Muscle of leg (tissue), 11 donors: ENCODE data around the gene CMIP. TPM values are rescaled to one million over a fixed set of nuclear protein-coding genes. Genes with fewer than 3 reads are reported as not detected.
A peak's percentile ranks its signal among the peaks of the same experiment; 100 is the strongest.

Source experiments
- DNase-seq: peaks from one replicate; pipeline ENCODE4 v3.0.0; 2013
- H3K27ac ChIP-seq: one replicate; pipeline ENCODE4 v1.5.1; 2013; ENCODE audit warnings: mild to moderate bottlenecking, low read length, control low read depth
- H3K27me3 ChIP-seq: one replicate; pipeline ENCODE4 v1.6.1; 2013; ENCODE audit warnings: low read length; ENCODE audit not compliant: control insufficient read depth, insufficient read depth
- H3K36me3 ChIP-seq: one replicate; pipeline ENCODE4 v1.6.1; 2013; ENCODE audit warnings: low read length; ENCODE audit not compliant: control insufficient read depth, insufficient read depth
- H3K4me1 ChIP-seq: one replicate; pipeline ENCODE4 v1.6.1; 2013; ENCODE audit warnings: low read length; ENCODE audit not compliant: control insufficient read depth, insufficient read depth
- H3K4me3 ChIP-seq: one replicate; pipeline ENCODE4 v1.5.1; 2013; ENCODE audit warnings: low read length, control low read depth
- H3K9me3 ChIP-seq: replicated peaks from 2 replicates; pipeline ENCODE4 v1.6.1; 2013; ENCODE audit warnings: low read depth, low read length; ENCODE audit not compliant: control insufficient read depth
- WGBS: methylation state at CpG from one replicate; pipeline ENCODE4 v1.1.5; 2013; ENCODE audit warnings: missing lambda C conversion rate; ENCODE audit not compliant: insufficient coverage; 5-methylcytosine and 5-hydroxymethylcytosine counted together
- polyA plus RNA-seq, 8 donors: library from polyadenylated mRNA; unstranded; fragments of 120-200 nt; gene quantifications; one replicate each; pipeline versions ENCODE4 v1.2.1 to v1.2.3, GENCODE V29; 2013; ENCODE audit warnings: inconsistent platforms in 1 of 8, low replicate concordance in 1 of 8; ENCODE audit not compliant: insufficient read length in 8 of 8, insufficient read depth in 1 of 8
- total RNA-seq: library from RNA; stranded (reverse); fragments of 120-200 nt; gene quantifications from one replicate; pipeline ENCODE4 v1.2.4, GENCODE V29; 2013

The CMIP gene
- total and polyA plus RNA-seq, 9 donors: 5.5 to 24.3 (median 18.8) TPM

DNA sequence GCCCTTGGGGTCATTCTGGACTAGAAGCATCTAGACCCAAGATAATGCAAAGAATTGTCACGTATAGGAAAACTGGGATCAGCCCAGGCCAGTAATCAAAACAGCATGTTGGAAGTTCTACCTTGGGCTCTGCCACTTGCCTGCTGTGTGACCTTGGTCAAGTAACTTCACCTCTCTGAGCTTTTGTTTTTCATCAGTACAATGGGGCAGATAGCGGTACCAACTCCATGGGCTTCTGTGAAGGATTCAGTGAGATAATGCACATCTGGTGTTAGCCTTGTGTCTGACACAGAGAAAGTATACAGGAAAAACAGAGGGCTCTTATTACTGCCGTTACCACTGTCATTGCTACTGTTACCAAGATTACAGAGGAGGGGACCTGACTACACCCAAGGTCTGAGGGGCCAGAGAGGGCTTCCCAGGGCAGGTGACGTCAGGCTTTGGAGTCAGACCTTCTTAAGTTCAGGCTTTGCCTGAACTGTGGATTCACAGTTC lies 24.6 kb downstream of the CMIP start:
- Histone ChIP-seq H3K27me3 (no peaks in the 10 kb centered on the region), H3K9me3 (no peaks in the 10 kb centered on the region), H3K27ac (no peak overlapping the region), H3K4me3 (no peak overlapping the region), H3K36me3 (peaks cover 6% of the 10 kb centered on the region), H3K4me1 (peaks cover 32% of the 10 kb centered on the region)
- WGBS: 94% methylated on average over 3 of the region's 4 CpGs
- DNase-seq: no peak

DNA sequence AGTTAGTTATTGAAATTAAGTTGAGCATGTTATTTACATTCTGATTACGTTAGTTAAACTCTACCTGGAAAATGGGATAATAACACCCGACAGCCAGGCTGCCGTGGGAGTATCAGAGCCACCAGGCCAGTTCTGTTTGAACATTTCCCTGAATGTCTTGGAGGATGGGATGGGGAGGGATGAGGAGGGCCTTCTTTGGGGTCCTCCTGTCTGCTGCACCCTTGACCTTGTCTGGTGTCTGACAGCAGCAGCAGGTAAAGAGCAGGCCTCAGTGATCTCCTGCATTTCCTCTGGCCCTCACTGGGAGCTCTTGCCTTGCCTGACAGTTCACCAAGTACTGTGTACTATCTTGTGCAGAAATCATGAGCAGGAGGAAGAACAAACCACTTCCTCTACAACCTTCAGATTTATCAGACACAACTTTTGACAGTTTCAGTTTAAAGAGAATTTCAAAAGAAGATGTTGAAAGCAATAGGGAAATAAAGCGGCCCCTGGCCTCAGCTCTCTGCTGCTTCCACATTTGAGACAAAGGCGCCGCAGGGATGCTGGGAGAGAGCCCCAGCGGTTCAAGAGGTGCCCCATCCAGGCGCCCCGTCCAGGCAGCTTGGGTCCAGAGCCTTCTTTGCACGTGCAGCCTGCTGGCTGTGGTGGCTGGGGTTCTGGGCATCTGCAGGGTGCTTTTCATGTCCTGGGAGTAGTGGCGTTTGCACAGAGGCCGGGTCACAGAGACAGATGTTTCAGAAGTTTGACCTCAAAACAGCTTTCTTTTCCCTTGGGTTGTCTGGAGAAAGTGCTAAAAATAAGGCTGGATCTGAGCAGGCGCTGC lies 25.3 kb downstream of the CMIP start:
- peak; percentile 57 for DNase-seq
- Histone ChIP-seq H3K4me3 (no peak overlapping the region), H3K27ac (peak overlapping the region; percentile 29), H3K36me3 (peaks cover 4% of the 10 kb centered on the region), H3K27me3 (no peaks in the 10 kb centered on the region), H3K9me3 (no peaks in the 10 kb centered on the region), H3K4me1 (peaks cover 32% of the 10 kb centered on the region)
- WGBS: 34% methylated on average over 7 of the region's 13 CpGs

- no peak for DNase-seq
- peaks cover 32% of the 10 kb centered on the region for H3K4me1 ChIP-seq
- H3K27ac ChIP-seq: no peak overlapping the region
- H3K9me3 ChIP-seq: no peaks in the 10 kb centered on the region
- H3K27me3 ChIP-seq: no peaks in the 10 kb centered on the region
- H3K36me3 ChIP-seq: peaks cover 4% of the 10 kb centered on the region
- H3K4me3 ChIP-seq: no peak overlapping the region
- 100% methylated on average over 1 of the region's 9 CpGs for WGBS
These were observed 26.4 kb downstream of the CMIP start for GRCh38 chr16:81470796-81471636.

DNA sequence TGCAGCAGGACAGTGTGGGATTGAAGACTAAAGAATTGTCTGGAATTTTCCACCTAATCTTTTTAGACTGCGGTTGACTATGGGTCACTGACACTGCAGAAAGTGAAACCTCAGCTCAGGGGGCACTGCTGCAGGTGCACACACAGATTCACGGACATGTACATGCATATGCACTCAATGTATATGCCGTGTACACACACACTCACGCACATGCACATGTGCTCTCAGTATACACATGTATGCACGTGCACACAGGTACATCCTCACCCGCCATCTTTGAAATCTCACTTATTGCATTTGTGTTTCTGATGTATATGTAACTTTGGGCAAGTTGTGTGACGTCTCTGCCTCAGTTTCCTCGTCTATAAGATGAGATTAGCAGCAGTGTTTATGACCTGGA lies 27.3 kb downstream of the CMIP start:
- no peak overlapping the region for H3K4me3 ChIP-seq

GRCh38 chr16:81472391-81472790 lies 27.8 kb downstream of the CMIP start:
- H3K27ac ChIP-seq: no peak overlapping the region

More for the DNA sequence above, 27.3 kb downstream of the CMIP start:
- Histone ChIP-seq H3K27me3 (no peaks in the 10 kb centered on the region), H3K36me3 (peaks cover 4% of the 10 kb centered on the region), H3K4me1 (peaks cover 32% of the 10 kb centered on the region), H3K9me3 (no peaks in the 10 kb centered on the region), H3K27ac (no peak overlapping the region)
- 100% methylated on average over 4 of the region's 8 CpGs for WGBS
- DNase-seq: no peak

GRCh38 chr16:81473066-81473488 lies 28.5 kb downstream of the CMIP start:
- H3K4me3 ChIP-seq: no peak overlapping the region
- 56% methylated on average over 10 of the region's 14 CpGs for WGBS
- DNase-seq: no peak
- no peaks in the 10 kb centered on the region for H3K9me3 ChIP-seq
- peaks cover 4% of the 10 kb centered on the region for H3K36me3 ChIP-seq
- H3K27me3 ChIP-seq: no peaks in the 10 kb centered on the region
- peaks cover 36% of the 10 kb centered on the region for H3K4me1 ChIP-seq
- H3K27ac ChIP-seq: peak overlapping the region; percentile 29

More at GRCh38 chr16:81472391-81472790, 27.8 kb downstream of the CMIP start:
- no peak for DNase-seq
- H3K9me3 ChIP-seq: no peaks in the 10 kb centered on the region
- H3K4me3 ChIP-seq: no peak overlapping the region
- peaks cover 4% of the 10 kb centered on the region for H3K36me3 ChIP-seq
- no peaks in the 10 kb centered on the region for H3K27me3 ChIP-seq
- 97% methylated on average over 5 of the region's 7 CpGs for WGBS
- H3K4me1 ChIP-seq: peaks cover 32% of the 10 kb centered on the region

- peak; percentile 83 for DNase-seq
- WGBS: 0% methylated on average over 1 of the region's 10 CpGs
- H3K9me3 ChIP-seq: no peaks in the 10 kb centered on the region
- H3K27ac ChIP-seq: peak overlapping the region; percentile 62
- H3K4me3 ChIP-seq: no peak overlapping the region
- peaks cover 4% of the 10 kb centered on the region for H3K36me3 ChIP-seq
- no peaks in the 10 kb centered on the region for H3K27me3 ChIP-seq
- peaks cover 40% of the 10 kb centered on the region for H3K4me1 ChIP-seq
These were observed 28.9 kb downstream of the CMIP start for GRCh38 chr16:81473558-81473957.

DNA sequence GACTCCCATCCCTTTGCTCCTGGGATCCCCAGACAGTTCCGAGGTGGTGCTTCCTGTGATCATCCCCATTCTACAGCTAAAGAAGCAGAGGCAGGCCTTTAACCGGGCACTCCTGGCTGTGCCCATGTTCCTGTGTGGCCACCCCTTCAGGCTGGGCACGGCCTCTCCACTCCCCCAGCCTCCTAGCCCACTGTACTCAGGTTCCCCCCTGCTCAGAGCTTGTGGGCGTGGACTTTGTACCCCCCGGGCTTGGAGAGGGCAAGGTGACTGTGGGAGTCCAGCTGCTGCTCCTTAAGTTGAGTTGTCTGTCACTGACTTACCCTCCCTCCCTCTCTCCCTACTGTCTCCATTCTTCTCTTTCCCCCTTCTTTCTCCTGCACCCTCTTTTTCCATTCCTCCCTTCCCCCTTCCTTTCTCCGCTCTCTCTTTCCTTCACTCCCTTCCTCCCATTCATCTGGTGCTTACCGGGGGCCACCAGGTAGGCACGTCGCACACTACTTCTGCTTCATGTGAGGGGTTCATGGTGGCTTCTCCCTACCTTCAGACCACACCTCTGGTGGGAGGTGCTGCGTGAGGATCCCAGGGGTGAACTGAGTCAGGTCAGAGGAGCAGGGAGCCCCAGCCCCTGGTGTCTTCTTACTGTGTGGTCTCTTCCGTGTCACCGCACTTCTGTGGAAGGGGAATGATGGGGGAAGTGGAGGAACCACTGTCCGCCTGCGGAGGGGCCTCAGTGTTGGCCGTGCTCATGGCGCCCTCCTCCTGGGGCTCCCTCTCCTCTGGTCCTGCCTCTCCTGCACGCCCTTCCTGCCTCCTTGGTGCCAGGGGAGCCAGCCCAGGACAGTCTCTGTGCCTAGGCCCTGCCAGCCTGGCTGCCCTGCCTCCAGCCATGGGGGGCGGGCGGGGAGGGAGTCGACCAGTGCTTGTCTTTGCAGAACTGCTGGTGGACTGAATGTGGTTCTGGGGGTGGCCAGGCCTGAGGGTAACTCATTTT lies 29.7 kb downstream of the CMIP start:
- DNase-seq: no peak
- no peak overlapping the region for H3K4me3 ChIP-seq
- H3K27ac ChIP-seq: peak overlapping the region; percentile 62
- peaks cover 39% of the 10 kb centered on the region for H3K4me1 ChIP-seq
- 83% methylated on average over 11 of the region's 20 CpGs for WGBS
- no peaks in the 10 kb centered on the region for H3K27me3 ChIP-seq
- H3K36me3 ChIP-seq: peaks cover 4% of the 10 kb centered on the region
- H3K9me3 ChIP-seq: no peaks in the 10 kb centered on the region
